ENCODE data around the gene CS. TPM values are rescaled to one million over a fixed set of nuclear protein-coding genes. Genes with fewer than 3 reads are reported as not detected.

CS gene
- total RNA-seq, 1 donor from 2014 or later: 174 TPM

GRCh38 chr12:56304872-56305590, 4.9 kb upstream of the CS start:
- no peak for DNase-seq (ENCODE audit: low spot score)
- Mint-ChIP-seq H3K27me3 (ENCODE audit: low read depth) (no peaks in the 10 kb centered on the region), H3K36me3 (ENCODE audit: low read depth) (peaks cover 6% of the 10 kb centered on the region), H3K27ac (ENCODE audit: unreplicated experiment) (no peak overlapping the region), H3K4me1 (ENCODE audit: low read depth) (peaks cover 11% of the 10 kb centered on the region), H3K4me3 (ENCODE audit: unreplicated experiment) (no peak overlapping the region), H3K9me3 (ENCODE audit: low read depth) (no peaks in the 10 kb centered on the region)
- TF ChIP-seq CTCF (IDR thresholded peaks at IDR 0.05): no peak

GRCh38 chr12:56304276-56304675, 4.1 kb upstream of the CS start:
- Mint-ChIP-seq H3K4me3 (ENCODE audit: unreplicated experiment) (no peak overlapping the region), H3K4me1 (ENCODE audit: low read depth) (peaks cover 16% of the 10 kb centered on the region), H3K9me3 (ENCODE audit: low read depth) (no peaks in the 10 kb centered on the region), H3K27ac (ENCODE audit: unreplicated experiment) (peak overlapping the region; percentile 45), H3K36me3 (ENCODE audit: low read depth) (peaks cover 2% of the 10 kb centered on the region), H3K27me3 (ENCODE audit: low read depth) (no peaks in the 10 kb centered on the region)
- no peak for DNase-seq (ENCODE audit: low spot score)
- TF ChIP-seq CTCF (IDR thresholded peaks at IDR 0.05): no peak

- peak overlapping the region; percentile 91 for H3K27ac Mint-ChIP-seq (ENCODE audit: unreplicated experiment)
- TF ChIP-seq CTCF (IDR thresholded peaks at IDR 0.05): no peak
- H3K9me3 Mint-ChIP-seq (ENCODE audit: low read depth): no peaks in the 10 kb centered on the region
- H3K36me3 Mint-ChIP-seq (ENCODE audit: low read depth): no peaks in the 10 kb centered on the region
- H3K4me3 Mint-ChIP-seq (ENCODE audit: unreplicated experiment): peak overlapping the region; percentile 94
- DNase-seq (ENCODE audit: low spot score): no peak
- H3K4me1 Mint-ChIP-seq (ENCODE audit: low read depth): peaks cover 44% of the 10 kb centered on the region
- H3K27me3 Mint-ChIP-seq (ENCODE audit: low read depth): no peaks in the 10 kb centered on the region
Observed at GRCh38 chr12:56300644-56301464, 724 bp upstream of the CS start.

GRCh38 chr12:56299308-56299852, 750 bp downstream of the CS start:
- TF ChIP-seq CTCF (IDR thresholded peaks at IDR 0.05): no peak
- Mint-ChIP-seq H3K27me3 (ENCODE audit: low read depth) (no peaks in the 10 kb centered on the region), H3K4me1 (ENCODE audit: low read depth) (peaks cover 44% of the 10 kb centered on the region), H3K36me3 (ENCODE audit: low read depth) (no peaks in the 10 kb centered on the region), H3K27ac (ENCODE audit: unreplicated experiment) (peak overlapping the region; percentile 95), H3K9me3 (ENCODE audit: low read depth) (no peaks in the 10 kb centered on the region), H3K4me3 (ENCODE audit: unreplicated experiment) (peak overlapping the region; percentile 94)
- no peak for DNase-seq (ENCODE audit: low spot score)

- Mint-ChIP-seq H3K9me3 (ENCODE audit: low read depth) (no peaks in the 10 kb centered on the region), H3K4me1 (ENCODE audit: low read depth) (peaks cover 44% of the 10 kb centered on the region), H3K4me3 (ENCODE audit: unreplicated experiment) (peak overlapping the region; percentile 94), H3K36me3 (ENCODE audit: low read depth) (no peaks in the 10 kb centered on the region), H3K27ac (ENCODE audit: unreplicated experiment) (peak overlapping the region; percentile 42), H3K27me3 (ENCODE audit: low read depth) (no peaks in the 10 kb centered on the region)
- DNase-seq (ENCODE audit: low spot score): no peak
- TF ChIP-seq CTCF (IDR thresholded peaks at IDR 0.05): no peak
Observed at GRCh38 chr12:56298828-56299227, 1.3 kb downstream of the CS start.
